HepG2 (cell line): ENCODE results near the gene FAM89B. TPM values are rescaled to one million over a fixed set of nuclear protein-coding genes. Genes with fewer than 3 reads are reported as not detected.
A peak's percentile ranks its signal among the peaks of the same experiment; 100 is the strongest.

Source experiments
- HNRNPLL ChIP-seq: fragments of 200-400 bp; formaldehyde crosslinking; IDR thresholded peaks from 2 replicates; pipeline ENCODE4 v1.6.1; 2017; ENCODE audit warnings: mild to moderate bottlenecking, low read depth, low read length; ENCODE audit not compliant: poor library complexity, severe bottlenecking
- NCOR1 ChIP-seq: fragments of 200-600 bp; sonication (generic); IDR thresholded peaks from 2 replicates; pipeline ENCODE4 v1.7.0; 2017; ENCODE audit warnings: antibody characterized with exemption, low read length, borderline replicate concordance
- NPAS2 ChIP-seq: sonication (generic); formaldehyde crosslinking; IDR thresholded peaks from 2 replicates; pipeline ENCODE4 v1.8.0; 2022; ENCODE audit warnings: mild to moderate bottlenecking, missing genetic modification reagents, borderline replicate concordance
- NR2F6 ChIP-seq, 2 experiments: IDR thresholded peaks; 2 replicates each; pipeline ENCODE4 v1.6.1; 2016; ENCODE audit warnings: antibody characterized with exemption in 1 of 2, mild to moderate bottlenecking in 1 of 2
- PATZ1 ChIP-seq: sonication (generic); formaldehyde crosslinking; IDR thresholded peaks from 2 replicates; pipeline ENCODE4 v1.4.0; 2020; ENCODE audit warnings: missing genetic modification reagents
- PAXIP1 ChIP-seq: sonication (generic); formaldehyde crosslinking; conservative IDR thresholded peaks from 2 replicates; pipeline ENCODE4 v1.4.0; 2020; ENCODE audit warnings: mild to moderate bottlenecking, missing genetic modification reagents, moderate library complexity
- PBX3 ChIP-seq: sonication (generic); formaldehyde crosslinking; IDR thresholded peaks from 2 replicates; pipeline ENCODE4 v1.8.1; 2023; ENCODE audit warnings: missing genetic modification reagents, inconsistent platforms, borderline replicate concordance
- SAP130 ChIP-seq: IDR thresholded peaks from 2 replicates; pipeline ENCODE4 v1.6.1; 2016; ENCODE audit warnings: low read depth
- TAF15 ChIP-seq: fragments of 200-400 bp; formaldehyde crosslinking; IDR thresholded peaks from one replicate; pipeline ENCODE4 v1.6.1; 2018; ENCODE audit warnings: mild to moderate bottlenecking, low read depth, low read length; ENCODE audit not compliant: poor library complexity, severe bottlenecking
- U2AF2 ChIP-seq: fragments of 200-400 bp; formaldehyde crosslinking; IDR thresholded peaks from 2 replicates; pipeline ENCODE4 v1.6.1; 2017; ENCODE audit warnings: low read depth, mild to moderate bottlenecking, low read length
- ZNF225 ChIP-seq: sonication (generic); formaldehyde crosslinking; IDR thresholded peaks from 2 replicates; pipeline ENCODE4 v1.4.0; 2020; ENCODE audit warnings: mild to moderate bottlenecking, missing genetic modification reagents
- ZNF430 ChIP-seq: sonication (generic); formaldehyde crosslinking; IDR thresholded peaks from 2 replicates; pipeline ENCODE4 v1.9.0; 2021; ENCODE audit warnings: mild to moderate bottlenecking, missing genetic modification reagents
- ZNF530 ChIP-seq: sonication (generic); formaldehyde crosslinking; IDR thresholded peaks from 2 replicates; pipeline ENCODE4 v1.5.0; 2020; ENCODE audit warnings: low read depth, mild to moderate bottlenecking, missing genetic modification reagents
- ZNF550 ChIP-seq: sonication (generic); formaldehyde crosslinking; IDR thresholded peaks from 2 replicates; pipeline ENCODE4 v1.4.0; 2020; ENCODE audit warnings: mild to moderate bottlenecking, missing genetic modification reagents, borderline replicate concordance
- ZNF639 ChIP-seq: conservative IDR thresholded peaks from 2 replicates; pipeline ENCODE4 v1.6.1; 2018; ENCODE audit warnings: missing genetic modification reagents
- ZNF724P ChIP-seq: sonication (generic); formaldehyde crosslinking; IDR thresholded peaks from 2 replicates; pipeline ENCODE4 v1.8.0; 2022; ENCODE audit warnings: missing genetic modification reagents, borderline replicate concordance
- ZNF75D ChIP-seq: sonication (generic); formaldehyde crosslinking; IDR thresholded peaks from 2 replicates; pipeline ENCODE4 v1.8.1; 2023; ENCODE audit warnings: missing genetic modification reagents, mild to moderate bottlenecking, borderline replicate concordance
- ZNF761 ChIP-seq: sonication (generic); formaldehyde crosslinking; conservative IDR thresholded peaks from 2 replicates; pipeline ENCODE4 v1.4.0; 2020; ENCODE audit warnings: mild to moderate bottlenecking, missing genetic modification reagents
- ZNF790 ChIP-seq: sonication (generic); formaldehyde crosslinking; IDR thresholded peaks from 2 replicates; pipeline ENCODE4 v1.8.0; 2022; ENCODE audit warnings: missing genetic modification reagents, mild to moderate bottlenecking, borderline replicate concordance
- ZSCAN31 ChIP-seq: sonication (generic); formaldehyde crosslinking; IDR thresholded peaks from 2 replicates; pipeline ENCODE4 v1.5.0; 2020; ENCODE audit warnings: low read depth, mild to moderate bottlenecking, missing genetic modification reagents
- polyA plus RNA-seq, 8 experiments: library from polyadenylated mRNA; depleted of rRNA in 3 of 8; stranded (reverse) in 7 of 8; unstranded in 1 of 8; fragments of >200 nt; fragmentation: Illumina TruSeq in 4 of 8; extraction: Trizol in 4 of 8; gene quantifications; 2 replicates each; pipeline versions ENCODE4 v1.2.1 to v1.2.3, GENCODE V29; 2011 to 2016; ENCODE audit warnings: low read depth in 4 of 8, missing spikeins in 1 of 8, mixed read lengths in 1 of 8; ENCODE audit not compliant: insufficient read depth in 1 of 8
- total RNA-seq, 5 experiments: library from RNA; depleted of rRNA; stranded (reverse); fragments of >200 nt; fragmentation: Illumina TruSeq; extraction: Trizol; gene quantifications; 2 replicates each; pipeline ENCODE4 v1.2.3, GENCODE V29; 2016; ENCODE audit warnings: low read depth in 1 of 5

The FAM89B gene
- total and polyA plus RNA-seq, 2 of the 13 experiments (the other 11 are each of a cell fraction or from before 2014, with no cell fraction given): 5.7 to 8.0 TPM

- TF ChIP-seq ZNF724P (peak; percentile 52; the same call in 1 of the 2 replicates), NR2F6 (IDR thresholded peaks at IDR 0.05) (peak; percentile 35; the same call in 1 of the 2 replicates), NR2F6 (CRISPR knock-in tag; IDR thresholded peaks at IDR 0.05) (no peak), ZNF639 (CRISPR knock-in tag) (0 out of 2 replicates have a peak, but pooled peaks have one; percentile 64), PATZ1 (CRISPR knock-in tag) (peak; percentile 90), NPAS2 (CRISPR knock-in tag) (no peak), ZNF550 (0 out of 2 replicates have a peak, but pooled peaks have one; percentile 53), U2AF2 (0 out of 2 replicates have a peak, but pooled peaks have one; percentile 51), ZNF790 (0 out of 2 replicates have a peak, but pooled peaks have one; percentile 18), ZSCAN31 (CRISPR knock-in tag) (peak; percentile 44; the same call in 1 of the 2 replicates), SAP130 (CRISPR knock-in tag) (peak; percentile 75), ZNF75D (CRISPR knock-in tag) (no peak), PAXIP1 (CRISPR knock-in tag) (peak; percentile 84), ZNF430 (CRISPR knock-in tag) (0 out of 2 replicates have a peak, but pooled peaks have one; percentile 39), TAF15 (peak; percentile 8), HNRNPLL (peak; percentile 10), PBX3 (CRISPR knock-in tag) (no peak), ZNF530 (no peak), ZNF225 (CRISPR knock-in tag) (0 out of 2 replicates have a peak, but pooled peaks have one; percentile 24), NCOR1 (0 out of 2 replicates have a peak, but pooled peaks have one; percentile 28), ZNF761 (CRISPR knock-in tag) (0 out of 2 replicates have a peak, but pooled peaks have one; percentile 42)
Measured at GRCh38 chr11:65557280-65558001, 14.9 kb upstream of the FAM89B start (continued).
